Fibroblast of lung (primary cell): ENCODE results near the gene LYPD6B.

ENCODE experiments used
- EZH2 ChIP-seq: IDR thresholded peaks from 2 replicates; pipeline ENCODE4 v1.5.1; 2012; ENCODE audit warnings: low read length, control low read depth, mild to moderate bottlenecking; ENCODE audit errors: missing control alignments
- TF ChIP-seq, protein P1 (sequence below), 2 donors: IDR thresholded peaks in 1 of 2; conservative IDR thresholded peaks in 1 of 2; 1 replicate in 1 of 2; 2 replicates in 1 of 2; pipeline ENCODE4 v1.5.1; 2011 to 2012; ENCODE audit warnings: low read length in 2 of 2, control low read depth in 1 of 2, inconsistent platforms in 1 of 2, low read depth in 1 of 2, mild to moderate bottlenecking in 1 of 2

DNA sequence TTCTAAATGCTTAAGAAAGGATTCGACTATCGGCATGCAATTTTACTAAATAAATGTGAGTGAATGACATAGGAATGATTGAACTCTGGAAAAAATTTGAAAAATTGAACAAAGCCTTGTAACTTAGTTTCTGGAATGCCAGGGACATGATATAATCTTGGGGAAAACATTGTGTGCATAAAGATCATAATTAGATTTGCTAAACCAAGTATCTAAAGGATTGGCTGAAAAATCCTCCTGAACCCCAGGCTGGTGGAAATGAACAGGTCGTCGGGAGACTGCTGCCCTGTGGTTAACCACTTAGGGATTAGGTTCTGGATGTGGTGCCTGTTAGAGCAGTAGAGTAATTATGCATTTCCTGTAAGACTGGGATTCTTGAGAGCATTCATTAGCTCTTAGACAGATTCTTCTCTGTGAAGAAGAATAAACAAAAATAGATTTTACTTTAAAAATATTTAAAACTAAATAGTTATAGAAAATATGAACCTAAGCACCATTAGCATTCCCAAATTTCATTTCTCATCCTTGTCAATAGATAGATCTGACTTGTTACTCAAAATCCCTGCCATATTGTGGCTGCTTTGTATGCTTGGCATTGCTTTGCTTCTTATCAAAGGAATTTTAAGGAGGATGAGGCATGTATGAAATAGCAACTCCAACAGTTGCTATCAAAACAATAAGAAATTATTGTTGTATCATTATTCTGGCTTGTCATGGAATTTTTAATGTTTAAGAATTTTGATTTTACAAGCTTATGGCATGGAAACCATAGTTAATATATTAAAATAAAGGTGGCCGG, 55.9 kb downstream of the LYPD6B start:
- TF ChIP-seq, protein P1, sequence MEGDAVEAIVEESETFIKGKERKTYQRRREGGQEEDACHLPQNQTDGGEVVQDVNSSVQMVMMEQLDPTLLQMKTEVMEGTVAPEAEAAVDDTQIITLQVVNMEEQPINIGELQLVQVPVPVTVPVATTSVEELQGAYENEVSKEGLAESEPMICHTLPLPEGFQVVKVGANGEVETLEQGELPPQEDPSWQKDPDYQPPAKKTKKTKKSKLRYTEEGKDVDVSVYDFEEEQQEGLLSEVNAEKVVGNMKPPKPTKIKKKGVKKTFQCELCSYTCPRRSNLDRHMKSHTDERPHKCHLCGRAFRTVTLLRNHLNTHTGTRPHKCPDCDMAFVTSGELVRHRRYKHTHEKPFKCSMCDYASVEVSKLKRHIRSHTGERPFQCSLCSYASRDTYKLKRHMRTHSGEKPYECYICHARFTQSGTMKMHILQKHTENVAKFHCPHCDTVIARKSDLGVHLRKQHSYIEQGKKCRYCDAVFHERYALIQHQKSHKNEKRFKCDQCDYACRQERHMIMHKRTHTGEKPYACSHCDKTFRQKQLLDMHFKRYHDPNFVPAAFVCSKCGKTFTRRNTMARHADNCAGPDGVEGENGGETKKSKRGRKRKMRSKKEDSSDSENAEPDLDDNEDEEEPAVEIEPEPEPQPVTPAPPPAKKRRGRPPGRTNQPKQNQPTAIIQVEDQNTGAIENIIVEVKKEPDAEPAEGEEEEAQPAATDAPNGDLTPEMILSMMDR (conservative IDR thresholded peaks at IDR 0.05 in 1 of 2, IDR thresholded peaks at IDR 0.05 in 1 of 2; ENCODE audit: low read depth in 1 of 2, low read length in 2 of 2): no peak
- TF ChIP-seq EZH2: no peak
